GM18858 (cell line): ENCODE measurements around the gene IL1RAPL1.
"Not testable (repeated sequence)": the region's sequence is repeated elsewhere in the genome, so short reads cannot be mapped to it uniquely, and the experiment has no call there.

Experiments used
- ATAC-seq: cut with Tn5 transposase; IDR thresholded peaks from one replicate; pipeline ENCODE4 v1.9.1; 2021; ENCODE audit not compliant: unreplicated experiment

The IL1RAPL1 gene

DNA sequence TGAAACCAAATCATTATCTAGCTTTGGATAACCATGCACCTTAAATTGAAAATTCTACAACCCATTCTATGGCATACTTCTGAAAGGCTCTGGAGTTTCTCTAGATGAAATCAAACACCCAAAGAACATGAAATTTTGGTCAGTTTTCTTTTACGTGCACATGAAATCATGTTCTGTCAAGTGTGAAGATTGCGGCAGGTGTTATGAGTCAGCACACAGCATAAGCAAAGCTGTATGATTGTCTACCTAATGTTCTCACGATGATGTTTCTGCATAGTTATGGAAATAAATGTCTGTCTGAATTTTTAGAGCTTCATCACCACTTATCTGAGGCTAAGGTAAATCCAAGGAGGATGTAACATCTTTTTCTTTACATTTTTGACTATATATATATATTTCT, 495.3 kb downstream of the IL1RAPL1 start:
- ATAC-seq, result peak; percentile 53

DNA sequence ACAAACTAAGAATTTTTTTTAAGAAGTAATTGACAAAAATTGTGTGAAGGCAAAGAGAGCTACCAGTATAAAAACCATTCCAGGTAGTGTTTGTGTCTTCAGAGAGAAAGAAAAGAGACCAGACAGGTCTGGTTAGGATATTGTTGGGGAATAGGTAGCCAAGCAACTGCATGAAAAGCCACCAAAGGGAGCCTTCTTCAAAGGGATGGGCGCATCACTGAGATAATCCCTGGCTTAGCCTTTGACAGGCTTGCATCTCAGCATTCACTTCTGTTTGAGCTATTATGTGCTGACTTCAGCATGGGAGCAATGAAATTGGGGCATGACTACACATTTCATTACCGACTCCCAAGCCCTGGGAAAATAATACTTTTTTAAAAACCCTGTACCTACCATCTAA, 496.6 kb downstream of the IL1RAPL1 start:
- no peak for ATAC-seq

DNA sequence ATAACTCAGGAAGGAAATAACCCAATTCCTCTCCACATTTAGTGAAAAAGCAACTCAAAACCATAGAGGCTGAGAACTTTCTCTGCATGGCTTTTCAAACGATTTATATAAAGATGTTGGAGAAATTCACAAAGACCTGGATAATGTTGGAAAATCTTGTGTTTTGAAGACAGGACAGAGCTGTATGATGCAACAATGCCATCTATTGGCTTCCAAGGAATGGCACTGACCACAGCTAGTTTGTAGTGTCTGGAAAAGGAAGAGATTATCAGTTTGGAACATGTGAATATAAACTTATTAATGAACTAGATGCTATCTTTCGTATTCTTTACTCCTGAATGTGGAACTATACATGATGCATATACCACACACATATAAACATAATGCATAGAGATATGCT, 503.6 kb downstream of the IL1RAPL1 start:
- no peak for ATAC-seq

DNA sequence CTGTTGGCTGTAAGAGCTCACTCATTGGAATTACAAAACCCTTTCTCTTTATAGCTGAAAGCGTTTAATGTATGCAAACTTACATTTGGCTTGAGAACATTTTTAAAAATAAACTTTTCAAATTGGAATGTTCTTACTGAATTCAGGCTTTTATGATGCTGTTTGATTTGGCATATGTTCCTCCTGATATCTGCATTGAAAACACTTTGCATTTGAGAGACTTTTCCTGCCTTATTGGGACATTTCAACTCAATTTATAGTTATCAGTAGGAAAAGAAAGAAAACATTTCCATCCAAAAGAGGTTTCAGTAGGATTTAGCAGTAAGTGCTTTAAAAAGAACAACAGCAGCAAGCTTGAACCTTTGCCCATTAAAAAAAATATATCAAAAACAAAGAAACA, 520.0 kb downstream of the IL1RAPL1 start:
- no peak for ATAC-seq

DNA sequence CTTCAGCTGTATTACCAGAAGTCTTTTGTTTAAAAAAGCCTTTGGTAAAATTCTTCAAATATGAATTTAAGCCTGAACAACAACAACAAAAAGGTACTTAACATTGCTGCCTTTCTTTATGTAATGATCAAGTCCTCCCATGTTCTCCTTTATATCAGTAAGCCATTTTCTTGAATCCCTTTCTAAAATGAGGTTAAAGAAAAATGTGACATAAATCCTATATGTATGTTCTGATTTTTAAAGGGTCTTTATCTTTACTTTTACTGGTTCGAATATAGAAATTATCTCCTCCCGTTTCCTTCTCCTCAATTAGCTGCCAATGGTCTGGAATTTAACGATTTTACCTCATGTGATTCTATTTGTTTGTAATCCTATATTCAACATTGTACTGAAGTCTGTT, 522.8 kb downstream of the IL1RAPL1 start:
- ATAC-seq, result no peak

DNA sequence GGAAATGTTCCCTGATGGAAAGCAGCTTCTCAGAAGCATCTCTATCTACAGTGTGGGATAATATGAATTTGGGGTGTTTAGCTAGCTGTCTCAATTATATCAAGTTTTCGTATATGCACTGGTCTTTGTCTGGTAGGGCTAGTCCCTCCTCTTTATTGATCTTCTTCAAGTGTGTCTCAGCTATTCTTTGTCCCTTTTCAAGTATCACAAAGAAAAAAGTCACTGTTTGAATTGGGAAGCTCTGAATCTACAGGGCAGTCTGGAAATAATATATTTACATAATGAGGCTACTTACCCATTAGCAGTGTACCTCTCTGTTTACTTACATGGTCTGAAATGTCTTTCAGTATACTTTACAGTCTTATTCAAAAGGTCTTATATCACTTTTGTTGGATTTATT, 526.0 kb downstream of the IL1RAPL1 start:
- ATAC-seq, result no peak

DNA sequence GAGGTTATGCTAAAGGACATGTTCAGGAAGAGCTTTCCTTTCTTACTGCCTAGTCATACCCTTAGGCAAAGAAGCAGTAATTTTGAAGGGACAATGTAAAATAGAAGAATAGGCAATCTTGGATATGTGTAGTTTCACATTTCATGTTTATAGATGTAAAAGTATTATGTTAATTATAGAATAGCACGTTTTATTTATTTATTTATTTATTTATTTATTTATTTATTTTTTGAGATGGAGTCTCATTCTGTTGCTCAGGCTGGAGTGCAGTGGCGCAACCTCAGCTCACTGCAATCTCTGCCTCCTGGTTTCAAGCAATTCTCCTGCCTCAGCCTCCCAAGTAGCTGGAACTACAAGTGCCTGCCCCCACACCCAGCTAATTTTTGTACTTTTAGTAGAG, 535.6 kb downstream of the IL1RAPL1 start:
- not testable (repeated sequence) for ATAC-seq

DNA sequence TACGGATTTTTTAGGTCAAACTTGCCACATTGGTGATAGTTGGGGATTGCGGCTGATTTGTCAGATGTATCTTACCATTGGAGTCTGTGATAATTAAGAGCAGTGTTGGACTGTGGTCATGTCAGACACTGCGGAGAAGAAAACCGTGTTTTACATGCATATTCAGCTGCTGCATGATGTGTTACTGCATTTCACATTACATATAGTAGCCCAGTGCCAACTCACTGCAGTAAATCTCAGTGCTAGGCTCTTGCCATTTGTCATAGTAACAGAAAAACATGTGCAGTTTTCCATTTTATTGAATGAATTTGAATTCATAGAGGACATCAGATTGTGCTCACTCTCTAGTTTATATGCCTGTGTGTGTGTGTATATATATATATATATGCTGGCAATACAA, 543.7 kb downstream of the IL1RAPL1 start:
- ATAC-seq, result no peak

DNA sequence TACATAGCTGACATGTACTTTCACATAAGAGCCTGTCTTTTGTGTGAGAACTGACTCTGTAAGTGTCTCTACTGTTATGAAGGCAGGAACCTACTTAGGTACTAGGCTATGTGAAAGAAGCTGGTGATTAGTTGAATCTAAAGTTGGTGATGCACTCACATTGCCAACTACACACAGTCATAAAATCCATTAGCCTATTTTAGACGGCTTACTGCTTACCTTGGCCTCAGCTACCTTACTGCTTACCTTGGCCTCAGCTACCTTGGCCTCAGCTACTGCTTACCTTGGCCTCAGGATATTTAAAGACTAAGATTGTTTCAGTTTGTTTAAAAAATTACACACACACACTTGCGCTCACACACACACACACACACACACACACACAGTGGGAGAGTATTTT, 549.7 kb downstream of the IL1RAPL1 start:
- ATAC-seq, result no peak

DNA sequence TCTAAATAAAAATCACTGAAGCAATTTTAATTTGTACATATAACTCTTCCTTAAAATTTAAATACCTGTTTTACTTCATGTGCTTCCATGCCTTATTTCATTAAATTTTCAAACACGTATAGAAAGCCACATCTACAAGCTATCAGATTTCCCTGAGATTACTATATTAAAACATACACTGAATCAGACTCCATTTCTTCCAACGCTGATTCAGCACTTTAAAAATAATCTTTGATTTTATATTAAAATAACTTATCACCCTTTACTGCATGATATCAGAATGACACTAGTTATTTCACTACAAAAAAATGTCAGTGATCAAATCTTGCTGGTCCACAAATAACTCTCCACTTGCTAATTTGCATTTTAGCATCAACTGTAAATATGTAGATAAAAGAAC, 550.8 kb downstream of the IL1RAPL1 start:
- no peak for ATAC-seq

DNA sequence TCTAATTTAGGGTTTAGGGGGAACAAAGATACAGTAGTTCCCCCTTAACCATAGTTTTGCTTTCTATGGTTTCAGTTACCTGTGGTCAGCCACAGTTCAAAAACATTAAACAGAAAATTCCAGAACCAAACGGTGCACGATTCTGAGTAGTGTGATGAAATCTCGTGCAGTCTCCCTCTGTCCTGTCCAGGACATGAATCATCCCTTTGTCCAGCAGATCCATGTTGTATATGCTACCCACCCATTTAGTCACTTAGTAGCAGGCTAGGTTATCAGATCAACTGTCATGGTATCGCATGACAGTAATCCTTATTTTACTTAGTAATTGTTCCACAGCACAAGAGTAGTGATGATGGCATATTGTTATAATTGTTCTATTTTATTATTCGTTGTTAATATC, 556.1 kb downstream of the IL1RAPL1 start:
- ATAC-seq, result no peak

DNA sequence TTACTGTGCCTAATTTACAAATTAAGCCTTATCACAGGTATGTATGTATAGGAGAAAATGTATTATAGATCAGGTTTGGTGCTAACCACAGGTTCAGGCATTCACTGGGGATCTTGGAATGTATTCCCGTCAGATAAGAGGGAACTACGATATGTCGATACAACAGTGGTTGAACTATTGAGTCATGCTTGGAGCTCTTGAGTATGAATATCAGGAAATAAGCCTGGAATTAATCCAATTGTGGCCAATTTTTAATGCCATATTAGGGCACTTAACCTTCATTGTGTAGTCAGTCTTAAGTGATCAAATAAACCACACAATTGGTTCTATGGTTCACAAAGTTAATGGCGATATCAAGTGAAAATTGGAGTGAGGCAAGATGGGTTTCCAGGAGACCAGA, 556.5 kb downstream of the IL1RAPL1 start:
- no peak for ATAC-seq

DNA sequence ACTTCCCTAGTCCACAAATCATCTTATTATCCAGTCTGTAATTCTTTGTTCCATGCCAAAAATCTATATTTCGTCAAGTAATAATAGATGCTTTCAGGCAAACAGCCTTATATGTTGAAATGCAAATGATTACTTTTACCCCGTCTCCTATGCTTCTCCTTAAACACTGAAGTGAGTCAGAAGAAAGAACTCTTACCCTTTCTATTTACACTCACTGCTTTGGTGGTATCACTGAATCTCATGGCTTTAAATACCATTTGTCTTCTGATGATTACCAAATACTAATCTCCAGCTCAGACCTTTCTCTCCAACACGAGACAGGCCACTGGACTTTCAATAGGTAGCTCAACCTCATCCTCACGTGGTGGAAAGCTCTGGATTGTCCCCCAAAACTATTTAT, 558.1 kb downstream of the IL1RAPL1 start:
- no peak for ATAC-seq

DNA sequence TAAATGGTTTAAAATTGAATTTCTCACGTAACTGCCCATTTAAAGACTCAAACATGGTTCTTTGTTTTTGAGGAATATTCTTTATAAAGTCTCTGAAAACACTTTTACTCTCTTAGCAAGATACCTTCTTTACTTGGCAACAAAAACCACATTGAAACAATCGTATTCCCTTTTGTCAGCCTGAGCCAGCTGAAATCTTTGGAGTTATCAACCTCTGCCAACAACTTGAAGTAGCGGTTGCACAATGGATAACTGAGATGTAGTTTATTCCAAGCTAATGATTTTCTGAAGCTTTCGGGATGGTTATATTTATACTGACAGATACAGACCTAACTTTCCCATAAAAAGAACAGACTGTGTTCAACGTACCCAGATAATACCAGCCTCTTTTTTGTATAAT, 561.3 kb downstream of the IL1RAPL1 start:
- ATAC-seq, result no peak

DNA sequence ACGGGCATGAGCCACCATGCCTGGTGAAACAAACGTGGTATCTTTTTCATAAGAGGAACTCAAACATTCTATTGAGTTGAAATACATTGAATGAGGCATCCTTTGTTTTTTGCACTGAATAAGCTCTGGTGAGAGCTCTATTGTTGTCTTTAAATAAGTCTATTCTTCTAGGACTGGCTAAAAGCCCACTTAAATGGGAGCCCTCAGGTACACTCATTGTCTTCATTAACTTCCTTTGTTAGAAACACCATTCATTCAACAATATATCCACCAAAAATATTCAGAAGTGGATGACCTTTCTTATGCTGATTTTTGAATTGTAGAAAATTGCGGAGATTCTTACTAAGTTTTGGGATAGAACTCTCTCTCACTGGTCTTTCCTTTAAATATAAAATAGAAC, 568.0 kb downstream of the IL1RAPL1 start:
- ATAC-seq, result no peak

DNA sequence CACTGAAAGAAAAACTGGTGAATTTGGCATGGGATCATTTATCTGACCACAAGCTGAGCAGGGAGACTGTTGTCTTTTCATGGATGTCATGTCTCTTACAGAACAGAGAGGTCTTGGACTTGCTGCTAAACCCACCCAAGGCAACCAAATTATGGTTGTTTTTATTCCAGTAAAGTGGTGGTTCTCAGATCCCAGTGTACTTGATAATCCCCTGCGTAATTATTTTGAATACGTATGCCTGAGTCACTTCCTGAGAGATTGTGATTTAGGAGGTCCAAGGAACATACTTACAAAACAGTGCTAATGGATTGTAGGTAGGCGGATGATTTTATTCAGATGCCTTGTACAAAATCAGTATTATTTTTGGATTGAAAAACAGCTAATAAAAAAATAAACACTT, 585.6 kb downstream of the IL1RAPL1 start:
- no peak for ATAC-seq

DNA sequence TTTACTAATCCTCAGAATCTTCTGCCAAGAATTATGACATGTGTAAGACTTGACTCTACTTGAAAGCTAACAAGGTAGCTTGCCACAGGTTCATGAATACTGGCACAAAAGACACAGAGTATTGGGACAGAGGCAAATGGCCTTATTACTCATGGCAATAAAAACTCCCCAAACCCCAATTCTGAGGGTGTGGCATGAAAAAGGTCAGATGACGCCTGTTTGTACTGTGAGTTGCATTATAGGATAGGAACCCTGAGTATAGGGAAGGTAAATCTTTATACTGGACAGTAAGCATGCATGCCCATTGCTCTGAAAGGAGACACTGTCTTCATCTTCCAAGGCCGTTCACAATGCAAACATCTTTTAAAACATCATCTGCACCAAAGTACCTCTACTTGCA, 600.0 kb downstream of the IL1RAPL1 start:
- ATAC-seq, result no peak

DNA sequence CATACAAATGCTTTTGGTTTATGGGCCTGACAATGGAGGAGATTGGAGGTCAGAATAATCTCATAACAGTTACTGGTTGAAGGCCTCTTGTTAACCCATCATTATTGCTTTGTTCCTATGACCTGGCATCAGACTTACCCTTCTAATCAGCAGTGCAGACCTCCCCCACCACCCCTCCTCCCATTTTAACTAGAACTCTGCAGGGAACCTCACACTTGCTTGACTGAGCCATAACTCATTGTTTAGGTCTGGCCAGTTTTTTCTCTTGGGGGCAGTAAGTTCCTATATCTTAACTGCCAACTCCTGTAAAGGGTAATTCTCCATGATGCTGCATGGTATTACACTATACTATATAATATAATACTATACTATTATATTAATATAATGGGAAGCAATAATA, 609.3 kb downstream of the IL1RAPL1 start:
- ATAC-seq, result no peak

DNA sequence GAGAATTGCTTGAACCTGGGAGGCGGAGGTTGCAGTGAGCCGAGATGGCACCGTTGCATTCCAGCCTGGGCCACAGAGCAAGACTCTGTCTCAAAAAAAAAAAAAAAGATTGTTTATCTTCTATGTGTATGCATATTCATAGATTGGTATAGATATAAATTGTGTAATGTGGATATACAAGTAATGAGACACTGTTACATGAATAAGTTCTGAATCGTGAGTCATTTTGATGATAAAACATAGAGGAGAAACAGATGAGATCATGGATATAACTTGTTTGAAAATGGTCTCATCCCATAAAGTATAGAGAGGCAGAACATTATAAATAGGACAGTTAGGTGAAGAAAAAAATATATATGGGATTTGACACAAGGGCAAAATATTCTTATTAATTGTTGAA, 628.0 kb downstream of the IL1RAPL1 start:
- ATAC-seq, result no peak

DNA sequence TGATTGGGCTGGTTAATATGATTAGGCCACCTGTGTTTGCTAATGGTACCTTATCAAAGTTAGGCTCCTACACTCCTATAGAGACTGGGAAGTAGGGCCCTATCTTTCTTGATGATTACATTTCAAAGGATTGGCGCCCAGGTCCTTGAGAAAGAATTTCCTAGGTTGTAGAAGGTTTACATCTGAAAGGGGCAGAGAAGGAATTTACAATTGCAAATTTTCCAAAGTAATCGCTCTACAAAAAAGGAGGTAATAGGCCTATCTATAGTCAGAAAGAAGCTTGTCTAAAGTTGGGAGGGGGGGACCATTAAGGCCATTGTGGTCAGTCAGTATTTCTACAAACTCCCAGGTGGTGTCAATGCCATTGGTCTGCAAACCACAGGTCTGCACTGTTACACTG, 638.4 kb downstream of the IL1RAPL1 start:
- ATAC-seq, result no peak

DNA sequence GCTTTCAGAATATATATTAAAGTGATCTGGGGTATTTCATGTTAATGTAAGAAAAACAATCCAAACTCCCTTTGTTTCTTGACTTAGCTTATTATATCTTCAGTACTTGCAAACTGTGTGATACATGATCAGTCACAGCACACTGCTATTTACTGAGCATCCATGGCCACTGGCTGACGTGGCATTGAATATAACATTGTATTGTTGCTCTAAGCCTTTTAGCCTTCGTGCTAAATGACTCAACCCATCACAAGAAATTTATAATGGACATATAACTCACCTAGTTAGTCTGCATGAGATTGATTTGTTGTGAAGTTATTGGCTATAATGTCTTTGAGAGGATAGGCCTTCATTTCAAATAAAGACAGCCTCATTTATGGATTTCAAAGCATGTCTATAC, 642.6 kb downstream of the IL1RAPL1 start:
- ATAC-seq, result no peak

DNA sequence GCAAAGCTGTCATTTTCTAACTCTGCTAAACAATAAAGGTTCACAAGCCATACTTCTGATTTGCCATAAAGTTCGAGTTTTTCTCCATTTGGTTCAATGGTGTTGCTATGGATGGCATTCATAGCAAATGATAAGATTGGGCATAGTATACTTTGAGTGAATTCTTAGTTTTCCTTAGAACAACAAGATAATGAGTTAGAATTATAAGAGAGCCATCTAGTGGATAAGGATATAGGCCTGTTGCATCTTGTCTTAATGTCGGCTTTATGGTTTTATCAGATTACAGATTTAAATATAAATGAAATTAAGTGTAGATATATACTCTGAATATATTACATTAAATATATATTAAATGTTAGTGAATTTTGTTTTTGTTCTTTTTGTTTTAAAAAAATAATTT, 644.6 kb downstream of the IL1RAPL1 start:
- ATAC-seq, result no peak

DNA sequence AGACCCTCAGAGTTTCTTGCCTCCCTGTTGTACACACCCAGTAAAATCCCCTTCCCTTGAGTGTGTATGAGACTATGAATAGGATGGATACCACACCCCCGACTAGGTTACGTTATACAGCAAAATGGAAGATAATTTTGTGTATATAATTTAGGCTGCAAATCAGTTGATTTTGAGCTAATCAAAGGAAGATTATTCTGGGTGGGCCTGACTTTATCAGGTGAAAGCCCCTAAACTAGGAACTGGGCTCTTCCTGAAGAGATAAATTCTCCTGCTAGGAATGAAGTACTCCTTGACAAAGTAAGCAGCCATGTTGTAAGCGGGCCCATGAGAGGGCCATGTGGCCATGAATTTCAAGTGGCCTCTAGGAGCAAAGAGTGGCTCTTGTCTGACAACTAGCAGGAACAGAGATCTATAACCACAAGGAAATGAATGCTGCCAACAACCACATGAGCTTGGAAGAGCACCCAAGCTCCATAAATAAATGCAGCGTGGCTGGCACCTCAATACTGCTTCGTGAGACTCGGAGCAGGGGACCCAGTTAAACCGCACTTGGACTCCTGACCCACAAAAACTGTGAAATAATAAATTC, 646.4 kb downstream of the IL1RAPL1 start:
- no peak for ATAC-seq

DNA sequence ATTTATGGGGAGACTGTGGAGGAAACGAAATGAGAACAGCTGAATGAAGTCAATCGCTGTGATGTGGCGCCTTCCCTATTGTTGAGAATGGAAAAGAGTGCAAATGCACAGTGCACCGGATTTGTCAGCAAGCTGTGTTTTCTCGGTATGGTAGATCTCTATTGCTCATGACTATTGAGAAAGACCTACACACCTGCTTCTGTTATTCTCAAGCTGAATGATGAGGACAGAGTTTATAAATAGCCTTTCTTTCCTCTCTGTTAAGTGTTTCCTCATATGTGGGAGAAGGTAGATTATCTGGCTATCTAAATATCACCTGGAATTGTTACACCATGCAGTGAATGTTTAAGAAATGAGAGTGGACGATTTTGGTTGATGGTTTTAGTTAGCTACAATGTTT, 650.7 kb downstream of the IL1RAPL1 start:
- ATAC-seq, result no peak
